ENCODE results near the gene HNF1B.

The HNF1B gene

GRCh38 chr17:37674511-37674910 lies 70.3 kb downstream of the HNF1B start:
- no peak for DNase-seq
- intact Hi-C loops (cut with DNase I): no loop called here

- no peak for DNase-seq
These were observed 71.5 kb downstream of the HNF1B start for GRCh38 chr17:37673386-37673785.

GRCh38 chr17:37672548-37673078 lies 72.2 kb downstream of the HNF1B start:
- intact Hi-C loops (cut with DNase I): no loop called here
- no peak for DNase-seq

More at GRCh38 chr17:37673386-37673785, 71.5 kb downstream of the HNF1B start:
- intact Hi-C loops (cut with DNase I): no loop called here

- intact Hi-C loops (cut with DNase I): no loop called here
- DNase-seq: no peak
These were observed 72.9 kb downstream of the HNF1B start for GRCh38 chr17:37671824-37672547.

DNA sequence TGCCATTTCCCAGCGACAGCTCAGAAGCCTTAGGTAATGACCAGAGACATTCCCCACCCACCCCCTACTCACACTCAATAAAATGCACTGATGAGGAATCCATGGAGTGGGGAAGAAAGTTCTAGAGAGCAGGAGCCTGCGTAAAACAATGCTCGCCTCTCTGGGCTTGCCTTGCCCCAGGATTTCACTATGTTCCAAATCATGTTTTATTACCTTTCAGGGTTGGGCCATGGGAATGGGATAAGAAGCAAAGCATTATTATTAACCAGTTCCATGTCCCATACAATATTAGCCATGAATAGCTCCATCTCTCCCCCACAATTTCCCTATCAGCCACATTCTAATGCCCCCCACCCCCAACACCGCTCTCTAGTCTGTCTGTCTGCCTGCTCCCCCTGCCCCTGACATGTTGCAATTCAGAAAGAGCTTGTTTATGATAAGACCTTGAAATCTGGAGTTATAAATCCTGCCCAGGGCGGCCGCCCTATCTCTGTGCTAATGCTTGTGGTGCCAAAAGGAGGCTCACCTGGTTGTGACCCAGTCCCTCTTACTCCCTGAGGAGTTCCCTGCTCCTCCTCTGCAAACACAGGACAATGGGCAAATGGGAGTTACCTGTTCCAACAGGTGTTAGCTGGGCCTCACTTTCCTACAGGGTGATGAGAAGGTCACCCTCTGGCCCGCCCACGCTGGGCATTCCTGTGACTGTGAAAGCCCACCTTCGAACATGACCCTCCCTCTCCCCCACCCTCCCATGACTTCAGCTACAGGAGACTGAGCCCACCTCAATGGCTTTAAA lies 73.6 kb downstream of the HNF1B start:
- no peak for DNase-seq
- intact Hi-C loops (cut with DNase I): no loop called here

GRCh38 chr17:37667039-37667438 lies 77.8 kb downstream of the HNF1B start:
- no peak for DNase-seq
- intact Hi-C loops (cut with DNase I): no loop called here

GRCh38 chr17:37664214-37664613 lies 80.6 kb downstream of the HNF1B start:
- intact Hi-C loops (cut with DNase I): no loop called here
- no peak for DNase-seq

GRCh38 chr17:37662353-37662752 lies 82.5 kb downstream of the HNF1B start:
- DNase-seq: no peak
- intact Hi-C loops (cut with DNase I): no loop called here

- DNase-seq: no peak
- intact Hi-C loops (cut with DNase I): no loop called here
These were observed 83.4 kb downstream of the HNF1B start for GRCh38 chr17:37661400-37662014.

- DNase-seq: no peak
- intact Hi-C loops (cut with DNase I): no loop called here
These were observed 84.9 kb downstream of the HNF1B start for GRCh38 chr17:37659925-37660324.

- no peak for DNase-seq
- intact Hi-C loops (cut with DNase I): no loop called here
These were observed 87.7 kb downstream of the HNF1B start for GRCh38 chr17:37657202-37657601.

- intact Hi-C loops (cut with DNase I): no loop called here
- no peak for DNase-seq
These were observed 93.0 kb downstream of the HNF1B start for GRCh38 chr17:37651849-37652248.

DNA sequence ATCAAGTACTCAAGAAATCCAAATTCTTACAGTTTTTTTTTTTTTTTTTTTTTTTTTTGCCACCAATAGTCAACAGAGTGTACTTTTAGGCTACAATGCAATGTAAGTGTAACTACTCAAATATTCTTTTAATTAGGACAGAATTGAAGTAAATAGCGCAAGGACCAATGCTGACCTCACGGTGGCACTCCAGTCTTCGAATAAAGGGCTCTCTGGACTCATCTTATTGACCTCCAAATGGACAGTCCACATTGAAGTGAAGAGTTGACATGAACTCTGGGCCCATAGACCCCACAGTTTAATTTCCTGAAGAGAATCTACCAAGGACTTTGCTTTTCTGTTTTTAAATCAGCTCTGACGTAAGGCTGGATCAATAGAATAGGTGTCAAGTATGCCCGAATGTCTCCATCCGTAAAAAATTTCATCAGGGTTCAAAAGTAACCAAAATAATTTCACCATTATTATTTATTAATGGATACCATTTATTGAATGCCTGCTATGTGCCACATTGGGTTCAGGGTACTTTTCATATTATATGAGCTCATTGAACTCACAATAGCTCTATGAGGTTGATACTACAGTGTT lies 94.3 kb downstream of the HNF1B start:
- DNase-seq: peak in 1 of 10 donors; percentile 31
- intact Hi-C loops (cut with DNase I): no loop called here

GRCh38 chr17:37648555-37648954 lies 96.3 kb downstream of the HNF1B start:
- intact Hi-C loops (cut with DNase I): loop anchor here (10.0 kb wide), 1 partner anchor 166 kb away; no protein-coding TSS in a partner anchor
- DNase-seq: no peak

DNA sequence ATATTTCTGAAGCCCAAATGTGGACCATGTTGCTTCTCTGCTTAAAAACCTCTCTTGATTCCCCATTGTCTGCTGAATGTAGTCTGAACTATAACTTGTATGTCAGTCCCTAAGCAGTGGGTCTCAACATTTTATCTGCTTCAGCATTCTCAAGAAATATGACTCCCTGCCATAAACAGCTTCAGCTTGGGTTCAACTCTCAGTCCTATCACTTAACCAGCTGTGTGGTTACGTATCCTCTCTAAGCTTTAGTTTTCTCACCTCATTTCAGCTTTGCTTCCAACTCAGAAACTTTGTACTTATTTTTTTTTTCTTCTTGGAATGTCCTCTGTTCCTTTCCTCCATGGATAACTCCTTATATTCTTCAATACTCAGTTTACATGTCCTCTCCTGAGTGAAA lies 97.0 kb downstream of the HNF1B start:
- no peak for DNase-seq
- intact Hi-C loops (cut with DNase I): loop anchor here (10.0 kb wide), 1 partner anchor 167 kb away; no protein-coding TSS in a partner anchor

DNA sequence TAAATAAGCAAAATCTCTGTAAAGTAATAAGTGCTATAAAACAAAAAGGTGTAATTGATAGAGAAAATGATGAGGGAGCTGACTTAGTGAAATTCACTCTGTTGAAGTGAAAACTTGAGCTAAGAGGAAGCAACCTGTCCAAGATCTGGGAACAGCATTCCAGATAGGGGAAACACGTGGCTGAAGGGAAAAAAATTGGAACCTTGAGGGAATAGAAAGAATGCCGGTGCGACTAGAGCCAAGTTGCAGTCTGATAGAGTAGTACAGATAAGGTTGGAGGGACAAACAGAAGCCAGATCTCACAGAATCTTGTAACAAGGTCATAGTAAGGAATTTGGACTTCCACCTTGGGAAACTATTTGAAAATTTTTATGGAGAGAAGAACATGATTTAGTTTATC lies 101.0 kb downstream of the HNF1B start:
- DNase-seq: no peak
- intact Hi-C loops (cut with DNase I): loop anchor here (10.0 kb wide), 1 partner anchor 171 kb away; no protein-coding TSS in a partner anchor

DNA sequence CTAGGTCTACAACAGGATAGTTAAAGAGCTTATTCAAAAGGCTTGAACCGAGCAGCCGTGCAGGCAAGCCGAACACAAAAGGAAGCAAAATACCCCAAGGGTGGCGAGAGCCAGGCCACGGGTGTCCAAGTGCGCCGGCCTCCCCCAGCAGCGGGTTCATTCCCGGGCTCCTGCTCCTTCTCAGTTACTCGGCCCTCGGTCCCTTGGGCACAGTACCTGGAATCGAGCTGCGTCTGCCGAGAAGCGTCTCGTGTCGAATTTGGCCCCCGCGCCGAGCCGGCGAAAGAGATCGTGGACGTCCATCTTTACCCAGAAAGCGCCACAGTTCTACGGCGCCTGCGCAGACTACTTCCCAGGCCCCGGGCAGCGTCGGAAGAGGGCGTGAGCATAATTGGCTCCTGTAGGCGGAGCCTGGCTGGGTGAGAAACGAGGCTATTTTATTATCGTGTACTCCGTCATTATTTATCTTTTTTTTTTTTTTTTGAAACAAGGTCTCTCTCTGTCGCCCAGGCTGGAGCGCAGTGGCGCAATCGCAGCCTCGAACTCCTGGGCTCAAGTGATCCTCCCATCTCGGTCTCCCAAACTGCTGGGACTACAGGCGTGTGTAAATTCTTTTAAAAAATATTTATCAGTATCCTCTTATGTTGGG lies 101.6 kb downstream of the HNF1B start, which contains the start of gene DDX52:
Gene DDX52 (minus strand): TSS at position 329 of the 649 bp plus-strand sequence. CDS start 26 bp downstream, at position 303.
- peak; percentile 78 to 98 (median 87) for DNase-seq
- intact Hi-C loops (cut with DNase I): loop anchor here (10.0 kb wide), 1 partner anchor 172 kb away; no protein-coding TSS in a partner anchor

DNA sequence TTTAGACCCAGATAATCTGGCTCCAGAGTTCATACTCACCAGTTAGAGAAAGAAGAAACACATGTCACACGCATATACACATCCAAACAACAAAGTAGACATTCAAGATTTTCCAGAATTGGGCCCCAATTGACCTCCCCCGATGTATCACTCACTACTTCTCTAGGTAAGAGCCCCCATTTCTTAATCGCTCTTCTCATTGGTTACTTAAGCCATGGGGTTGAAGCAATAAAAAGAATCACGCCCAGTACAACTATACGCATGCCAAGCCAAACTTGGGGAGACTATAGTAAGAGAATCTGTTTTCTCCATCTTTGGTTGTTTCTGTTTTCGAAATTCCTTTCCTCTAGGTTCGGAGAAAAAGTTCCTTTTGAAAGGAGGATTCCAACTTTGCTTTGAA lies 102.2 kb downstream of the HNF1B start:
- DNase-seq: no peak

DNA sequence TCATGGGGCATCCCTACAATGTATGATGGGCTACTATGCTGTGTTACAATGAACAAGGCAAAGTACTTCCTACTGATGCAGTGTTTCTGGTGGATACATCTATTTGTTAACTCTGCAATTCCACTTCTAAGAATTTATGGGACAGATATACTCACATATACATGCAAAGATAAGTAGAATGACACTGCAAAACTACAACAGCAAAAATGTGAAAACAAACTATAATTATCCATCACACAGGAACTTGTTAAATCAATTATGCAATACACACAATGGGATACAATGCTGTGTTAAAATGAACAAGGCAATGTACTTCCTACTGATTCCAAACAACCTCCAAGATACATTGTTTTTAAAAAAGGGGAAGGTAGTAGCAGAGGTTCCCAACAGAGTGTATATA lies 104.8 kb downstream of the HNF1B start:
- intact Hi-C loops (cut with DNase I): loop anchor here (10.0 kb wide), 1 partner anchor 175 kb away; no protein-coding TSS in a partner anchor
- no peak for DNase-seq

More for the DNA sequence above, 102.2 kb downstream of the HNF1B start:
- intact Hi-C loops (cut with DNase I): loop anchor here (10.0 kb wide), 1 partner anchor 172 kb away; no protein-coding TSS in a partner anchor

DNA sequence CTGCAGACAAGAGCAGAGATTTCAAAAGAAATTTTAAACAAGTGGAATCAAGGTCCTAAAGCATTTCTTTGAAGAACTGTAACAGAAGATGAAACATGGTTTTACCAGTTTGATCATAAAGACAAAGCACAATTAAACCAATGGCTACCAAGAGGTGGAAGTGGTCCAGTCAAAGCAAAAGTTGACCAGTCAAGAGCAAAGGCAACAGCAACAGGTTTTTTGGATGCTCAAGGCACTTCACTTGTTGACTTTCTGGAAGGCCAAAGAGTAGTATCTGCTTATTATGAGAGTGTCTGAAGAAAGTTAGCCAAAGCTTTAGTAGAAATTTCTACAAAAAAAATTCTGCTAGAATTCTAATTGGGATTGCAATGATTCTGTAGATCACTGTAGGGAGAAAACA lies 106.9 kb downstream of the HNF1B start:
- DNase-seq: no peak
- intact Hi-C loops (cut with DNase I): no loop called here
